GM10847 (cell line): ENCODE data around the gene CCDC158.

ENCODE experiments used
- POLR2A ChIP-seq: IDR thresholded peaks from 2 replicates; pipeline ENCODE4 v1.6.1; 2011; ENCODE audit not compliant: insufficient read length; ENCODE audit errors: extremely low read depth

The CCDC158 gene

GRCh38 chr4:76342803-76343202 lies 78.1 kb downstream of the CCDC158 start:
- no peak for TF ChIP-seq POLR2A

- TF ChIP-seq POLR2A: no peak
These were observed 78.8 kb downstream of the CCDC158 start for GRCh38 chr4:76342191-76342590.

GRCh38 chr4:76341063-76341462 lies 79.9 kb downstream of the CCDC158 start:
- no peak for TF ChIP-seq POLR2A

- TF ChIP-seq POLR2A: no peak
These were observed 81.6 kb downstream of the CCDC158 start for GRCh38 chr4:76339364-76339763.

- no peak for TF ChIP-seq POLR2A
These were observed 86.1 kb downstream of the CCDC158 start for GRCh38 chr4:76334885-76335284.

- TF ChIP-seq POLR2A: no peak
These were observed 94.4 kb downstream of the CCDC158 start for GRCh38 chr4:76326515-76326914.

- no peak for TF ChIP-seq POLR2A
These were observed 95.9 kb downstream of the CCDC158 start for GRCh38 chr4:76325072-76325471.

- no peak for TF ChIP-seq POLR2A
These were observed 98.7 kb downstream of the CCDC158 start for GRCh38 chr4:76322236-76322635.

GRCh38 chr4:76316131-76316530 lies 104.8 kb downstream of the CCDC158 start:
- TF ChIP-seq POLR2A: no peak

GRCh38 chr4:76315267-76315918 lies 105.5 kb downstream of the CCDC158 start:
- no peak for TF ChIP-seq POLR2A

- no peak for TF ChIP-seq POLR2A
These were observed 107.4 kb downstream of the CCDC158 start for GRCh38 chr4:76313547-76313946.

- TF ChIP-seq POLR2A: no peak
These were observed 108.5 kb downstream of the CCDC158 start for GRCh38 chr4:76312457-76312856.

- no peak for TF ChIP-seq POLR2A
These were observed 109.0 kb downstream of the CCDC158 start for GRCh38 chr4:76311896-76312331.

- no peak for TF ChIP-seq POLR2A
These were observed 110.3 kb downstream of the CCDC158 start for GRCh38 chr4:76310683-76311082.

GRCh38 chr4:76309939-76310550 lies 110.9 kb downstream of the CCDC158 start:
- no peak for TF ChIP-seq POLR2A

- TF ChIP-seq POLR2A: no peak
These were observed 112.4 kb downstream of the CCDC158 start for GRCh38 chr4:76308548-76308947.

- no peak for TF ChIP-seq POLR2A
These were observed 113.3 kb downstream of the CCDC158 start for GRCh38 chr4:76307660-76308014.
